SK-N-SH (cell line): ENCODE results near the gene SUN5. TPM values are rescaled to one million over a fixed set of nuclear protein-coding genes. Genes with fewer than 3 reads are reported as not detected.

Experiments
- CTCF ChIA-PET: fragments of 300-600, 350-600 bp; formaldehyde crosslinking; extraction: SDS; loops from one replicate; lab custom pipeline; 2021; lab: Yijun Ruan, JAX
- POLR2A ChIA-PET: fragments of 350-600 bp; sonication (Branson Sonifier 250); formaldehyde crosslinking; extraction: SDS; loops from one replicate; lab custom pipeline; 2020; ENCODE audit warnings: antibody characterized with exemption, inconsistent platforms; lab: Yijun Ruan, JAX
- DNase-seq: peaks from one replicate; pipeline ENCODE4 v3.0.0; 2012
- H2AFZ ChIP-seq: fragments of 200-600 bp; sonication (generic); 2 replicates; pipeline ENCODE4 v1.8.1; 2016; ENCODE audit warnings: antibody characterized with exemption, mild to moderate bottlenecking, low read depth
- H3F3A ChIP-seq: fragments of 200-600 bp; sonication (generic); replicated peaks from 2 replicates; pipeline ENCODE3; 2016; ENCODE audit warnings: antibody characterized with exemption, mild to moderate bottlenecking; ENCODE audit not compliant: insufficient read depth
- H3K27ac ChIP-seq, 2 experiments: fragments of 200-500 bp in 1 of 2; fragments of 200-600 bp in 1 of 2; sonication (Bioruptor generic) in 1 of 2; sonication (generic), shearing (Covaris generic) in 1 of 2; 2 replicates each; pipeline versions ENCODE4 v1.5.1 to v1.6.1; 2014 to 2016; ENCODE audit warnings: low read depth in 2 of 2, inconsistent platforms in 1 of 2, low read length in 1 of 2, mild to moderate bottlenecking in 1 of 2, mixed read lengths in 1 of 2
- H3K27me3 ChIP-seq: fragments of 200-600 bp; sonication (generic), shearing (Covaris generic); 2 replicates; pipeline ENCODE4 v1.6.1; 2016; ENCODE audit warnings: mixed run types; ENCODE audit not compliant: insufficient read depth
- H3K36me3 ChIP-seq, 2 experiments: fragments of 200-500 bp in 1 of 2; fragments of 200-600 bp in 1 of 2; sonication (Bioruptor generic) in 1 of 2; sonication (generic) in 1 of 2; replicated peaks in 1 of 2; 2 replicates each; pipeline versions ENCODE3 to v1.5.1; 2014 to 2016; ENCODE audit warnings: low read length in 1 of 2, mild to moderate bottlenecking in 1 of 2; ENCODE audit not compliant: insufficient read depth in 2 of 2, control insufficient read depth in 1 of 2
- H3K4me1 ChIP-seq, 2 experiments: fragments of 200-500 bp in 1 of 2; fragments of 200-600 bp in 1 of 2; sonication (Bioruptor generic) in 1 of 2; sonication (generic), shearing (Covaris generic) in 1 of 2; 2 replicates each; pipeline versions ENCODE4 v1.5.1 to v1.6.1; 2014 to 2016; ENCODE audit warnings: low read depth in 1 of 2, low read length in 1 of 2, mixed run types in 1 of 2; ENCODE audit not compliant: insufficient read depth in 2 of 2, control insufficient read depth in 1 of 2
- H3K4me2 ChIP-seq: fragments of 200-600 bp; sonication (generic), shearing (Covaris generic); 2 replicates; pipeline ENCODE4 v1.6.1; 2017; ENCODE audit warnings: mixed run types
- H3K4me3 ChIP-seq, 2 experiments: fragments of 200-500 bp in 1 of 2; fragments of 200-600 bp in 1 of 2; sonication (Bioruptor generic) in 1 of 2; sonication (generic), shearing (Covaris generic) in 1 of 2; 2 replicates each; pipeline versions ENCODE4 v1.5.1 to v1.8.1; 2014 to 2016; ENCODE audit warnings: low read depth in 2 of 2, inconsistent platforms in 1 of 2, low read length in 1 of 2, mild to moderate bottlenecking in 1 of 2, mixed read lengths in 1 of 2, moderate library complexity in 1 of 2
- H3K79me2 ChIP-seq: fragments of 200-600 bp; sonication (generic); 2 replicates; pipeline ENCODE4 v1.8.1; 2017; ENCODE audit warnings: mild to moderate bottlenecking; ENCODE audit not compliant: insufficient read depth
- H3K9ac ChIP-seq: fragments of 200-600 bp; sonication (generic); 2 replicates; pipeline ENCODE4 v1.6.1; 2017; ENCODE audit warnings: mixed run types
- H3K9me2 ChIP-seq: fragments of 200-600 bp; sonication (generic); 2 replicates; pipeline ENCODE4 v1.6.1; 2017; ENCODE audit warnings: mixed run types
- H3K9me3 ChIP-seq: fragments of 200-600 bp; sonication (generic); 2 replicates; pipeline ENCODE4 v1.6.1; 2017; ENCODE audit warnings: mixed run types, mild to moderate bottlenecking, moderate library complexity
- H4K20me1 ChIP-seq: fragments of 200-600 bp; sonication (generic); 2 replicates; pipeline ENCODE4 v1.6.1; 2017; ENCODE audit warnings: mild to moderate bottlenecking, mixed run types; ENCODE audit not compliant: insufficient read depth
- CHD2 ChIP-seq: fragments of 150-350 bp; IDR thresholded peaks from 2 replicates; pipeline ENCODE4 v1.6.1; 2018; ENCODE audit warnings: low read length; ENCODE audit not compliant: partially characterized antibody
- EP300 ChIP-seq, 2 experiments: IDR thresholded peaks; 2 replicates each; pipeline versions ENCODE4 v1.4.0 to v1.6.1; 2012; ENCODE audit warnings: borderline replicate concordance in 1 of 2, low read depth in 1 of 2, low read length in 1 of 2
- FOSL2 ChIP-seq: IDR thresholded peaks from 2 replicates; pipeline ENCODE4 v1.4.0; 2012; ENCODE audit warnings: low read depth, mild to moderate bottlenecking, moderate library complexity, borderline replicate concordance
- FOXJ3 ChIP-seq: sonication (generic); formaldehyde crosslinking; IDR thresholded peaks from 2 replicates; pipeline ENCODE4 v1.5.1; 2020; ENCODE audit warnings: mild to moderate bottlenecking, missing genetic modification reagents
- GABPA ChIP-seq: IDR thresholded peaks from 2 replicates; pipeline ENCODE4 v1.4.0; 2012; ENCODE audit warnings: low read depth, mild to moderate bottlenecking
- GATA2 ChIP-seq: sonication (generic); formaldehyde crosslinking; IDR thresholded peaks from 2 replicates; pipeline ENCODE4 v1.5.0; 2020; ENCODE audit warnings: mild to moderate bottlenecking, missing genetic modification reagents
- IRF3 ChIP-seq: fragments of 150-350 bp; IDR thresholded peaks from 2 replicates; pipeline ENCODE4 v1.6.1; 2016; ENCODE audit warnings: mild to moderate bottlenecking, low read depth, low read length
- MEF2A ChIP-seq: IDR thresholded peaks from 2 replicates; pipeline ENCODE4 v1.4.0; 2012; ENCODE audit warnings: low read depth, borderline replicate concordance
- MXI1 ChIP-seq: IDR thresholded peaks from 2 replicates; pipeline ENCODE4 v1.6.1; 2012; ENCODE audit warnings: mild to moderate bottlenecking, low read depth, low read length, improper control_type of control experiment
- POLR2AphosphoS5 ChIP-seq: IDR thresholded peaks from 2 replicates; pipeline ENCODE4 v1.6.1; 2012; ENCODE audit warnings: low read depth, low read length
- RAD21 ChIP-seq: IDR thresholded peaks from 2 replicates; pipeline ENCODE4 v1.6.1; 2012; ENCODE audit warnings: mild to moderate bottlenecking, low read length
- RCOR1 ChIP-seq: fragments of 150-350 bp; IDR thresholded peaks from 2 replicates; pipeline ENCODE4 v1.6.1; 2017; ENCODE audit warnings: antibody characterized with exemption, low read length
- RFX5 ChIP-seq: IDR thresholded peaks from 2 replicates; pipeline ENCODE4 v1.6.1; 2012; ENCODE audit warnings: mild to moderate bottlenecking, improper control_type of control experiment, low read length
- RXRA ChIP-seq: IDR thresholded peaks from 2 replicates; pipeline ENCODE4 v1.4.0; 2012; ENCODE audit warnings: low read depth, mild to moderate bottlenecking, borderline replicate concordance
- TAF1 ChIP-seq: IDR thresholded peaks from 2 replicates; pipeline ENCODE4 v1.6.1; 2012; ENCODE audit warnings: low read depth, mild to moderate bottlenecking, low read length, moderate library complexity, borderline replicate concordance
- TCF12 ChIP-seq: IDR thresholded peaks from 2 replicates; pipeline ENCODE4 v1.4.0; 2012
- USF1 ChIP-seq: IDR thresholded peaks from 2 replicates; pipeline ENCODE4 v1.4.0; 2012; ENCODE audit warnings: low read depth, borderline replicate concordance
- YY1 ChIP-seq: IDR thresholded peaks from 2 replicates; pipeline ENCODE4 v1.4.0; 2012; ENCODE audit warnings: low read depth, mild to moderate bottlenecking
- ZBTB33 ChIP-seq: IDR thresholded peaks from 2 replicates; pipeline ENCODE4 v1.4.0; 2012; ENCODE audit warnings: low read depth, borderline replicate concordance
- WGBS: methylation state at CpG from one replicate; pipeline ENCODE4 v1.1.6; 2017; ENCODE audit warnings: low lambda C conversion rate; 5-methylcytosine and 5-hydroxymethylcytosine counted together
- polyA plus RNA-seq, 3 experiments: library from polyadenylated mRNA; depleted of rRNA; stranded (reverse); fragments of >200 nt; gene quantifications; 2 replicates each; pipeline ENCODE4 v1.2.3, GENCODE V29; 2012

SUN5 gene
- polyA plus RNA-seq, 1 of the 3 experiments (the other 2 are of a cell fraction) = not detected

- TF ChIP-seq GATA2 = no peak
- TF ChIP-seq MEF2A = no peak
- no peak for TF ChIP-seq FOSL2
- TF ChIP-seq CHD2 = no peak
Observed at GRCh38 chr20:32991792-32992641, 12.2 kb downstream of the SUN5 start (continued).

- Histone ChIP-seq H3K36me3 (no peaks in the 10 kb centered on the region), H3K27me3 (no peaks in the 10 kb centered on the region; the same call in 1 of the 2 replicates), H2AFZ (no peak overlapping the region), H3F3A (no peaks in the 10 kb centered on the region), H3K27ac (no peak overlapping the region), H3K9ac (no peak overlapping the region), H3K79me2 (no peaks in the 10 kb centered on the region), H3K9me2 (no peaks in the 10 kb centered on the region), H3K4me3 (no peak overlapping the region), H3K4me2 (no peak overlapping the region), H3K9me3 (no peaks in the 10 kb centered on the region), H3K4me1 (no peaks in the 10 kb centered on the region), H4K20me1 (no peaks in the 10 kb centered on the region)
- ChIA-PET CTCF (no interaction called here), POLR2A (no interaction called here)
- no peak for TF ChIP-seq EP300 (IDR thresholded peaks at IDR 0.05; ENCODE audit: borderline replicate concordance in 1 of 2, low read depth in 1 of 2, low read length in 1 of 2)
- TF ChIP-seq ZBTB33 = no peak
- TF ChIP-seq RCOR1 = no peak
- no peak for TF ChIP-seq CHD2
- no peak for TF ChIP-seq IRF3
- TF ChIP-seq YY1 = no peak
- no peak for TF ChIP-seq RXRA
- TF ChIP-seq TAF1 = no peak
- no peak for TF ChIP-seq POLR2AphosphoS5
- TF ChIP-seq GABPA = no peak
- no peak for TF ChIP-seq MEF2A
- no peak for TF ChIP-seq TCF12
- no peak for TF ChIP-seq RAD21
- no peak for TF ChIP-seq MXI1
- TF ChIP-seq FOXJ3 (CRISPR knock-in tag) = no peak
- no peak for TF ChIP-seq RFX5
- TF ChIP-seq USF1 = no peak
- DNase-seq = no peak
- WGBS = 4% methylated on average over 3 of the region's 3 CpGs
Observed at GRCh38 chr20:32991383-32991782, 12.8 kb downstream of the SUN5 start.
